AG10803 (cell line): ENCODE results near the gene ZNF487.
"Not testable (repeated sequence)": the region's sequence is repeated elsewhere in the genome, so short reads cannot be mapped to it uniquely, and the experiment has no call there.

Source experiments
- DNase-seq: peaks from one replicate; pipeline ENCODE4 v3.0.0; 2010; ENCODE audit warnings: low read depth
- H3K4me3 ChIP-seq: 2 replicates; pipeline ENCODE4 v1.5.1; 2011; ENCODE audit warnings: mild to moderate bottlenecking, low read length, control low read depth
- TF ChIP-seq, protein P1 (sequence below): conservative IDR thresholded peaks from 2 replicates; pipeline ENCODE4 v1.5.1; 2011; ENCODE audit warnings: mild to moderate bottlenecking, low read length, control low read depth, inconsistent platforms

Gene ZNF487

DNA sequence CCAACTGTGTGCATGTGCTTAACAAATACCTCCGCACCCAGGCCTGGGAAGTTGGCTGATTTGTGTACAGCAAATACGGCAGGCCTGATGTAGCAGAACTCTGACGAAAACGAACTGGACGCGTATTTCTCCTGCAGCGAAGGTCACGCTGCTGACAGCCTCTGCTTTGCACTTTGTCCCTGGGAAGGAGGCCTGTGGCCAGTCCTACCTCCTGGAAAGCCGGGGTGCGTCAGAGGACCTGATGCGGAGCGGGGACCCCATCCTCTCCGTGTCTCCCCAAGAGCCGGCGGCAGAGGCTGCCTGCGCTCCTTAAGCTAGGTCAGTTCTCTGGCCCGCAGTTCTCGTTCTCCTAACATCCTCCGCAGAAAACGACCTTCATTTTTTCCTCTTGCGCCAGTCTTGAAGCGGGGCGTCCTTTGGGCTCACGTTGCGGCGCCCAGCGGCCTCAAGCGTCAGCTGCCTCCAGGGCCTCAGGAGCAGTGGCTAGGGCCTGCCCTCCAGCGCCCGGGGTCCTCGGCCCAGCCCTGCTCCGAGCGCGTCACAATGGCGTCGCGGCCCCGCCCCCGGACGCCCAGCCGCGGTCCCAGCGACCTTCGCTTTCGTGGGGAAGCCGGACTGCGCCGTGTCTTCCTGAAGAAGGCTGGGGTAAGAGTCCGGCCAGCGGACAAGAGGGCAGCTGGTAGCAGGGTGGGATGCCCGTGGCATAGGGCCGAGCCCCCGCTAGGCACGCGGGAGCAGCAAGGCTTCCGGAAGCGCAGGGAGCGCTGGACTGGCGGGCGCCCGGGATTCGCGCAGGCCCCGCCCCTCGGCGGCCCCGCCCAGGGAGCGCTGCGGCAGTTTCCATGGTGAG lies at the start of gene ZNF487:
ZNF487 (plus strand) TSS at position 821 of the 850 bp plus-strand sequence. CDS start 38,703 bp downstream, outside the sequence.
- TF ChIP-seq, protein P1, sequence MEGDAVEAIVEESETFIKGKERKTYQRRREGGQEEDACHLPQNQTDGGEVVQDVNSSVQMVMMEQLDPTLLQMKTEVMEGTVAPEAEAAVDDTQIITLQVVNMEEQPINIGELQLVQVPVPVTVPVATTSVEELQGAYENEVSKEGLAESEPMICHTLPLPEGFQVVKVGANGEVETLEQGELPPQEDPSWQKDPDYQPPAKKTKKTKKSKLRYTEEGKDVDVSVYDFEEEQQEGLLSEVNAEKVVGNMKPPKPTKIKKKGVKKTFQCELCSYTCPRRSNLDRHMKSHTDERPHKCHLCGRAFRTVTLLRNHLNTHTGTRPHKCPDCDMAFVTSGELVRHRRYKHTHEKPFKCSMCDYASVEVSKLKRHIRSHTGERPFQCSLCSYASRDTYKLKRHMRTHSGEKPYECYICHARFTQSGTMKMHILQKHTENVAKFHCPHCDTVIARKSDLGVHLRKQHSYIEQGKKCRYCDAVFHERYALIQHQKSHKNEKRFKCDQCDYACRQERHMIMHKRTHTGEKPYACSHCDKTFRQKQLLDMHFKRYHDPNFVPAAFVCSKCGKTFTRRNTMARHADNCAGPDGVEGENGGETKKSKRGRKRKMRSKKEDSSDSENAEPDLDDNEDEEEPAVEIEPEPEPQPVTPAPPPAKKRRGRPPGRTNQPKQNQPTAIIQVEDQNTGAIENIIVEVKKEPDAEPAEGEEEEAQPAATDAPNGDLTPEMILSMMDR, result peak; percentile 18; the same call in 1 of the 2 replicates
- H3K4me3 ChIP-seq, result peak within 1 kb of the TSS; percentile 95
- DNase-seq, result peak; percentile 88

DNA sequence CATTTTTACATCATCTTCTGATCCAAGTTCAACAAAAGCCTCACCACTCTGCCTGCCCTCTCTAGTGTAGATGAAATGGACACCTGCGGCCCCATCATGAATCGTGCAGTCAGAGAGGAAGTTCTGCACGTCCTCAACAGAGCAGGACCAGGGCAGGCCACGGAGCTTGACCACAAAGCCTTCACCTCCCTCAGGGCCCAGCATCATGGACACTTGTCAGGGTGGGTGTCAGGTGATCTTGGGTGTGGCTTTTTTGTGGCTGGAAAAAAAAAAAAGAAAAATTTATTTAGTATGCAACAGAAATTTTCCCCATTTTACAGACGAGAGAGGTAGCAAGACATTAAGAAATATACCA lies 49.3 kb upstream of the ZNF487 start:
- TF ChIP-seq, protein P1, result no peak
- DNase-seq, result no peak

DNA sequence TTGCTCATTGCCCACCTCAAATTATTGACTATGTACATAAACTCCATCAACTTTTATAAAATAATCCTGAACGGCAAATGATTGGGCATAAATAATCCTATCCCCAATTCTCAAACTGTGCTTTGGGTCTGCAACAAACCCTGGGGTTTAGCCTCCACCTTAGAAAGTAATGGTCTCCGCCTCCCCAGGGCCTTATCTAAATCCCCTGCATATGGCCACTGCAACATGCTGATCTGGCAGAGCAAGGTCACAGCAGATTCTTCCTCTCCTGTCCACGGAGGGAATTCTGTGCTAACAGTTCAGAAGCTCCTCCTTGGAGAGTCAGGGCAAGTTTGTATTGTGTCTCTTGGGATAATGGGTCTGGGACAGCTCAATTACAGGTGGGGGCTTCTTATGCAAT lies 47.0 kb upstream of the ZNF487 start:
- H3K4me3 ChIP-seq, result no peak overlapping the region
- TF ChIP-seq, protein P1, result no peak
- DNase-seq, result no peak

More for the DNA sequence above, 49.3 kb upstream of the ZNF487 start:
- no peak overlapping the region for H3K4me3 ChIP-seq

DNA sequence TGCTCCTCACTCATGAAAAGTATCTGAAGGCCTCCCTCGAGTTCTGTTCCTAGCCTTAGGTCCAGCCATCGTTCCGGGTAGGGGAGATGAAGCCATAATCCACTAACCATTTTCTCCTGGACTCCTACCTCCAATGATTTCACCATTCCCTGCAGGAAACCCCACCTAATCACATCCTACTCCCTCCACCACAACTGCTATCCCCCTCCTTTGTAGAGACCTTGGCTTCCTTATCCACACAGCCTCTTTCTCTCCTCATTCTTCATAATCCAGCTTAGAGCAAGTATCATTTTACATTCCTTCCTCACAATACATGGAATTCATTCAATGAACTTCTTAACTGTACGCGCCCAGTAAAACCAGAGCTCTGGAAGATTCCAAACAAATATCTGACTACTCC lies 46.6 kb upstream of the ZNF487 start:
- TF ChIP-seq, protein P1, result no peak
- H3K4me3 ChIP-seq, result no peak overlapping the region
- DNase-seq, result no peak

DNA sequence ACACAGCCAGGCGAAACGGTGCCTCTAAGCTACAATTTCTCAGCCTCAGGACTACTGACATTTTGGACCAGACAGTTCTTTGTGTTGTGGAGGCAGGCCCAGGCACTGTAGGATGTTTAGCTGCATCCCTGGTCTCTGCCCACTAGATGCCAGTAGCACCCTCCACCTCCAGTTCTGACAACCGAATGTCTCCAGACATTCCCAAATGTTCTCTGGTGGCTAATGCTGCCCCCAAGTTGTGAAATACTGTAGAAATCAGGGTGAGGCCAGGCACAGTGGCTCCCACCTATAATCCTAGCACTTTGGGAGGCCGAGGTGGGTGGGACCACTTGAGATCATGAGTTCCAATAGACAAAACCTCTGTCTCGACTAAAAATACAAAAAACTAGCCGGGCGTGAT lies 46.2 kb upstream of the ZNF487 start:
- DNase-seq, result peak; percentile 64
- TF ChIP-seq, protein P1, result peak; percentile 66

DNA sequence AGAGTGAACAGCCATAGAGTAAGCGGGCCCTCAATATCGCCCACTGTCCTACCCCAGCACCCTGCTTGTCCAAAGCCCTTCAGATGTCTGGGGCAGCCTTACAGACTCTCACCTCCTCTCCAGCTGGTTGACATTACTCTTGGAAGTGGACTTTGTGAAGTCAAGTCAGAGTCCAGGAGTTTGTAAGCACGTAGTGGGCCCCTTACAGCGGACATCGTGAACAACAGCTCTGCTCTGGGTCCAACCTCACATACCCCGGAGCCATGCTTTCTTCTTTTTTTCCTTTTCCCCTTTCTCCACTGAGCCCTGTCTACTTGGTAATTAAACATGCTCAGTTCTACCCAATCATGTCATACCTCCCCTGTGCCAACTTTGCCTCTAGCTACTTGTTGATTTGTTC lies 45.4 kb upstream of the ZNF487 start:
- no peak overlapping the region for H3K4me3 ChIP-seq
- TF ChIP-seq, protein P1, result no peak
- no peak for DNase-seq

More for the DNA sequence above, 46.2 kb upstream of the ZNF487 start:
- no peak overlapping the region for H3K4me3 ChIP-seq

DNA sequence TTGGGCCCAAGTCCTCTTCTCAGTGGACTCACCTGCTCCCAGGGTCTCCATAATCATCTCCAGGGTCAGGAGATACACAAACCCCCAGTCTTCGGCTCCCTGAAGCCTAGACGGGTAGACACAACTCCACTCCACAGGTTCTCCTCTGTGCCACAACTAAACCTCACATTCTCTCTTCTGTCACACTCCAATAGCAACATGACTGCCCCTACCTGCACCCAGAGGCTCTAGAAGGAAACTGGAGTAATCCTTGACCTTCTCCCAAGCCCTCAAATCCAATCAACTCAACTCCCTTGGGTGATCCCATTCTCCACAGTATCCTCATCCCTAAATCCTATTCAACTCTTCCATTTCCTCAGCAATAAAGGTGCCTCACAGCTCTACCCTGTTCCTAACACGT lies 44.2 kb upstream of the ZNF487 start:
- H3K4me3 ChIP-seq, result no peak overlapping the region
- no peak for DNase-seq
- TF ChIP-seq, protein P1, result no peak

DNA sequence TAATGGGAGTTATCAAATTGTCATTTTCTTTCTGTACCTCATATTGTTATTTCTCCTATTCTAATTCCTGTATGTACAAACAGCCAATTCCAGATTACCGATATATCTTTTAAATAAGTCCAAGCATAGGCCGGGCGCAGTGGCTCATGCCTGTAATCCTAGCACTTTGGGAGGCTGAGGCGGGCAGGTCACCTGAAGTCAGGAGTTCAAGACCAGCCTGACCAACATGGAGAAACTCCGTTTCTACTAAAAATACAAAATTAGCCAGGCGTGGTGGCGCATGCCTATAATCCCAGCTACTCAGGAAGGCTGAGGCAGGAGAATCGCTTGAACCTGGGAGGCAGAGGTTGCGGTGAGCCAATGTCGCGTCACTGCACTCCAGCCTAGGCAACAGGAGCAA lies 43.7 kb upstream of the ZNF487 start:
- H3K4me3 ChIP-seq, DNase-seq: not testable (repeated sequence)
